Measurements from ENCODE around the gene PLCB4.

GRCh38 chr20:9121211-9121610, 52.3 kb downstream of the PLCB4 start:
- no peak for TF ChIP-seq ZNF341 (tag by site-specific recombination; IDR thresholded peaks at IDR 0.05; ENCODE audit: low read depth)
- no peak for TF ChIP-seq ZNF785 (tag by site-specific recombination; IDR thresholded peaks at IDR 0.05)
- TF ChIP-seq CTCF (tag by site-specific recombination; IDR thresholded peaks at IDR 0.05): no peak
- no peak for TF ChIP-seq SP7 (tag by site-specific recombination; IDR thresholded peaks at IDR 0.05)
- TF ChIP-seq IKZF3 (tag by site-specific recombination; IDR thresholded peaks at IDR 0.05): no peak
- TF ChIP-seq, protein P1, sequence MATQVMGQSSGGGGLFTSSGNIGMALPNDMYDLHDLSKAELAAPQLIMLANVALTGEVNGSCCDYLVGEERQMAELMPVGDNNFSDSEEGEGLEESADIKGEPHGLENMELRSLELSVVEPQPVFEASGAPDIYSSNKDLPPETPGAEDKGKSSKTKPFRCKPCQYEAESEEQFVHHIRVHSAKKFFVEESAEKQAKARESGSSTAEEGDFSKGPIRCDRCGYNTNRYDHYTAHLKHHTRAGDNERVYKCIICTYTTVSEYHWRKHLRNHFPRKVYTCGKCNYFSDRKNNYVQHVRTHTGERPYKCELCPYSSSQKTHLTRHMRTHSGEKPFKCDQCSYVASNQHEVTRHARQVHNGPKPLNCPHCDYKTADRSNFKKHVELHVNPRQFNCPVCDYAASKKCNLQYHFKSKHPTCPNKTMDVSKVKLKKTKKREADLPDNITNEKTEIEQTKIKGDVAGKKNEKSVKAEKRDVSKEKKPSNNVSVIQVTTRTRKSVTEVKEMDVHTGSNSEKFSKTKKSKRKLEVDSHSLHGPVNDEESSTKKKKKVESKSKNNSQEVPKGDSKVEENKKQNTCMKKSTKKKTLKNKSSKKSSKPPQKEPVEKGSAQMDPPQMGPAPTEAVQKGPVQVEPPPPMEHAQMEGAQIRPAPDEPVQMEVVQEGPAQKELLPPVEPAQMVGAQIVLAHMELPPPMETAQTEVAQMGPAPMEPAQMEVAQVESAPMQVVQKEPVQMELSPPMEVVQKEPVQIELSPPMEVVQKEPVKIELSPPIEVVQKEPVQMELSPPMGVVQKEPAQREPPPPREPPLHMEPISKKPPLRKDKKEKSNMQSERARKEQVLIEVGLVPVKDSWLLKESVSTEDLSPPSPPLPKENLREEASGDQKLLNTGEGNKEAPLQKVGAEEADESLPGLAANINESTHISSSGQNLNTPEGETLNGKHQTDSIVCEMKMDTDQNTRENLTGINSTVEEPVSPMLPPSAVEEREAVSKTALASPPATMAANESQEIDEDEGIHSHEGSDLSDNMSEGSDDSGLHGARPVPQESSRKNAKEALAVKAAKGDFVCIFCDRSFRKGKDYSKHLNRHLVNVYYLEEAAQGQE (tag by site-specific recombination; IDR thresholded peaks at IDR 0.05): no peak
- no peak for TF ChIP-seq ZNF274 (IDR thresholded peaks at IDR 0.05; ENCODE audit: low read length)
- no peak for TF ChIP-seq ZNF274 (tag by site-specific recombination; IDR thresholded peaks at IDR 0.05; ENCODE audit: borderline replicate concordance)
- no peak for TF ChIP-seq ZFP69B (tag by site-specific recombination; IDR thresholded peaks at IDR 0.05)

All from HEK293 (cell line).